ENCODE data around the gene BCL2.

BCL2 gene

GRCh38 chr18:63267975-63268721 lies 51.4 kb downstream of the BCL2 start:
- no peak overlapping the region for H3K27ac ChIP-seq
- TF ChIP-seq CTCF (conservative IDR thresholded peaks at IDR 0.05) (no peak), ZFX (IDR thresholded peaks at IDR 0.05) (no peak)

GRCh38 chr18:63266888-63267790 lies 52.4 kb downstream of the BCL2 start:
- H3K27ac ChIP-seq: no peak overlapping the region
- no peak for TF ChIP-seq CTCF (conservative IDR thresholded peaks at IDR 0.05)
- no peak for TF ChIP-seq ZFX (IDR thresholded peaks at IDR 0.05)

GRCh38 chr18:63265326-63265725 lies 54.2 kb downstream of the BCL2 start:
- TF ChIP-seq CTCF (conservative IDR thresholded peaks at IDR 0.05) (no peak), ZFX (IDR thresholded peaks at IDR 0.05) (no peak)
- H3K27ac ChIP-seq: no peak overlapping the region

GRCh38 chr18:63264871-63265270 lies 54.7 kb downstream of the BCL2 start:
- no peak for TF ChIP-seq CTCF (conservative IDR thresholded peaks at IDR 0.05)
- no peak for TF ChIP-seq ZFX (IDR thresholded peaks at IDR 0.05)

GRCh38 chr18:63263444-63263843 lies 56.1 kb downstream of the BCL2 start:
- TF ChIP-seq ZFX (IDR thresholded peaks at IDR 0.05): no peak
- TF ChIP-seq CTCF (conservative IDR thresholded peaks at IDR 0.05): no peak
- H3K27ac ChIP-seq: no peak overlapping the region

More at GRCh38 chr18:63264871-63265270, 54.7 kb downstream of the BCL2 start:
- H3K27ac ChIP-seq: no peak overlapping the region

GRCh38 chr18:63262369-63263335 lies 56.9 kb downstream of the BCL2 start:
- TF ChIP-seq CTCF (conservative IDR thresholded peaks at IDR 0.05) (no peak), ZFX (IDR thresholded peaks at IDR 0.05) (no peak)

More at GRCh38 chr18:63262369-63263335, 56.9 kb downstream of the BCL2 start:
- H3K27ac ChIP-seq: no peak overlapping the region

All from C4-2B (cell line).